ENCODE results near the gene ARHGAP22.
A peak's percentile ranks its signal among the peaks of the same experiment; 100 is the strongest.

ARHGAP22 gene

GRCh38 chr10:48511875-48512231 lies 93.0 kb downstream of the ARHGAP22 start:
- no peak for DNase-seq
- Histone ChIP-seq H3K9me2 (replicated peaks; ENCODE audit: insufficient read depth, low read length) (no peaks in the 10 kb centered on the region), H3K79me2 (ENCODE audit: low read length) (no peaks in the 10 kb centered on the region), H2AFZ (ENCODE audit: low read length) (no peak overlapping the region), H3K4me3 (ENCODE audit: low read length) (no peak overlapping the region), H3K4me2 (ENCODE audit: low read depth, low read length) (no peak overlapping the region), H3K27ac (ENCODE audit: low read length) (no peak overlapping the region), H3K36me3 (replicated peaks; ENCODE audit: insufficient read depth, low read length) (no peaks in the 10 kb centered on the region), H3K9me3 (replicated peaks; ENCODE audit: insufficient read depth, low read length) (no peaks in the 10 kb centered on the region), H3K27me3 (replicated peaks; ENCODE audit: insufficient read depth, low read length) (no peaks in the 10 kb centered on the region), H3F3A (ENCODE audit: insufficient read depth, low read length) (no peaks in the 10 kb centered on the region), H3K9ac (ENCODE audit: low read length) (no peak overlapping the region), H4K20me1 (ENCODE audit: insufficient read depth, low read length) (no peaks in the 10 kb centered on the region), H3K4me1 (ENCODE audit: low read length) (no peaks in the 10 kb centered on the region)
- TF ChIP-seq EZH2phosphoT487 (IDR thresholded peaks at IDR 0.05; ENCODE audit: low read length) (no peak), CTCF (IDR thresholded peaks at IDR 0.05; ENCODE audit: low read length) (no peak), EZH2 (optimal IDR thresholded peaks at IDR 0.05; ENCODE audit: low read depth, low read length) (no peak)

- Histone ChIP-seq H3K27ac (ENCODE audit: low read length) (no peak overlapping the region), H3K4me2 (ENCODE audit: low read depth, low read length) (no peak overlapping the region), H3K27me3 (replicated peaks; ENCODE audit: insufficient read depth, low read length) (no peaks in the 10 kb centered on the region), H2AFZ (ENCODE audit: low read length) (no peak overlapping the region), H3K9ac (ENCODE audit: low read length) (no peak overlapping the region), H3F3A (ENCODE audit: insufficient read depth, low read length) (no peaks in the 10 kb centered on the region), H4K20me1 (ENCODE audit: insufficient read depth, low read length) (no peaks in the 10 kb centered on the region), H3K79me2 (ENCODE audit: low read length) (no peaks in the 10 kb centered on the region), H3K9me2 (replicated peaks; ENCODE audit: insufficient read depth, low read length) (no peaks in the 10 kb centered on the region), H3K4me1 (ENCODE audit: low read length) (no peaks in the 10 kb centered on the region), H3K9me3 (replicated peaks; ENCODE audit: insufficient read depth, low read length) (no peaks in the 10 kb centered on the region), H3K4me3 (ENCODE audit: low read length) (no peak overlapping the region), H3K36me3 (replicated peaks; ENCODE audit: insufficient read depth, low read length) (no peaks in the 10 kb centered on the region)
- no peak for TF ChIP-seq CTCF (IDR thresholded peaks at IDR 0.05; ENCODE audit: low read length)
- DNase-seq, result no peak
Observed at GRCh38 chr10:48511066-48511874, 93.6 kb downstream of the ARHGAP22 start.

GRCh38 chr10:48509974-48510692 lies 94.7 kb downstream of the ARHGAP22 start:
- no peaks in the 10 kb centered on the region for H3K4me1 ChIP-seq (ENCODE audit: low read length)
- no peaks in the 10 kb centered on the region for H3K9me2 ChIP-seq (replicated peaks; ENCODE audit: insufficient read depth, low read length)
- H2AFZ ChIP-seq (ENCODE audit: low read length), result no peak overlapping the region
- H4K20me1 ChIP-seq (ENCODE audit: insufficient read depth, low read length), result no peaks in the 10 kb centered on the region
- H3K4me3 ChIP-seq (ENCODE audit: low read length), result no peak overlapping the region
- H3K27me3 ChIP-seq (replicated peaks; ENCODE audit: insufficient read depth, low read length), result no peaks in the 10 kb centered on the region
- no peaks in the 10 kb centered on the region for H3K79me2 ChIP-seq (ENCODE audit: low read length)
- DNase-seq, result no peak
- H3K4me2 ChIP-seq (ENCODE audit: low read depth, low read length), result no peak overlapping the region
- TF ChIP-seq CTCF (IDR thresholded peaks at IDR 0.05; ENCODE audit: low read length) (peak; percentile 27), EZH2phosphoT487 (IDR thresholded peaks at IDR 0.05; ENCODE audit: low read length) (no peak), EZH2 (optimal IDR thresholded peaks at IDR 0.05; ENCODE audit: low read depth, low read length) (no peak)
- no peak overlapping the region for H3K27ac ChIP-seq (ENCODE audit: low read length)
- no peaks in the 10 kb centered on the region for H3K9me3 ChIP-seq (replicated peaks; ENCODE audit: insufficient read depth, low read length)
- H3K36me3 ChIP-seq (replicated peaks; ENCODE audit: insufficient read depth, low read length), result no peaks in the 10 kb centered on the region
- no peak overlapping the region for H3K9ac ChIP-seq (ENCODE audit: low read length)
- no peaks in the 10 kb centered on the region for H3F3A ChIP-seq (ENCODE audit: insufficient read depth, low read length)

Data from MM.1S (cell line).